ENCODE results near the gene ETNK1. TPM values are rescaled to one million over a fixed set of nuclear protein-coding genes. Genes with fewer than 3 reads are reported as not detected.

Gene ETNK1
- polyA plus RNA-seq, 1 donor, result 96.9 TPM

- WGBS (ENCODE audit: insufficient coverage, low lambda C conversion rate), result no CpG with 5 or more reads among the region's 1 CpG
- Histone ChIP-seq H3K36me3 (ENCODE audit: control insufficient read depth, insufficient read depth, low read length) (peaks cover 7% of the 10 kb centered on the region), H3K9me3 (ENCODE audit: control insufficient read depth, low read depth, low read length) (no peaks in the 10 kb centered on the region), H3K4me1 (ENCODE audit: control insufficient read depth, insufficient read depth, low read length) (no peaks in the 10 kb centered on the region), H3K4me3 (ENCODE audit: low read length) (no peak overlapping the region), H3K27ac (ENCODE audit: low read length) (no peak overlapping the region), H3K27me3 (ENCODE audit: control insufficient read depth, insufficient read depth, low read length) (no peaks in the 10 kb centered on the region)
- no peak for DNase-seq
These were observed 31.9 kb downstream of the ETNK1 start for GRCh38 chr12:22656831-22657230.

GRCh38 chr12:22657538-22657937 is 32.6 kb downstream of the ETNK1 start:
- H3K4me1 ChIP-seq (ENCODE audit: control insufficient read depth, insufficient read depth, low read length), result no peaks in the 10 kb centered on the region
- no peak overlapping the region for H3K4me3 ChIP-seq (ENCODE audit: low read length)
- DNase-seq, result no peak
- H3K36me3 ChIP-seq (ENCODE audit: control insufficient read depth, insufficient read depth, low read length), result peaks cover 9% of the 10 kb centered on the region
- no peaks in the 10 kb centered on the region for H3K27me3 ChIP-seq (ENCODE audit: control insufficient read depth, insufficient read depth, low read length)
- no peaks in the 10 kb centered on the region for H3K9me3 ChIP-seq (ENCODE audit: control insufficient read depth, low read depth, low read length)
- 100% methylated on average over 1 of the region's 1 CpG for WGBS (ENCODE audit: insufficient coverage, low lambda C conversion rate)
- H3K27ac ChIP-seq (ENCODE audit: low read length), result no peak overlapping the region

GRCh38 chr12:22658214-22658613 is 33.2 kb downstream of the ETNK1 start:
- Histone ChIP-seq H3K9me3 (ENCODE audit: control insufficient read depth, low read depth, low read length) (no peaks in the 10 kb centered on the region), H3K36me3 (ENCODE audit: control insufficient read depth, insufficient read depth, low read length) (peaks cover 9% of the 10 kb centered on the region), H3K4me1 (ENCODE audit: control insufficient read depth, insufficient read depth, low read length) (no peaks in the 10 kb centered on the region), H3K4me3 (ENCODE audit: low read length) (no peak overlapping the region), H3K27ac (ENCODE audit: low read length) (no peak overlapping the region), H3K27me3 (ENCODE audit: control insufficient read depth, insufficient read depth, low read length) (no peaks in the 10 kb centered on the region)
- no peak for DNase-seq
- WGBS (ENCODE audit: insufficient coverage, low lambda C conversion rate), result no CpG with 5 or more reads among the region's 2 CpGs

- no peaks in the 10 kb centered on the region for H3K27me3 ChIP-seq (ENCODE audit: control insufficient read depth, insufficient read depth, low read length)
- no peaks in the 10 kb centered on the region for H3K4me1 ChIP-seq (ENCODE audit: control insufficient read depth, insufficient read depth, low read length)
- no CpG with 5 or more reads among the region's 1 CpG for WGBS (ENCODE audit: insufficient coverage, low lambda C conversion rate)
- no peak for DNase-seq
- no peak overlapping the region for H3K27ac ChIP-seq (ENCODE audit: low read length)
- H3K4me3 ChIP-seq (ENCODE audit: low read length), result no peak overlapping the region
- H3K9me3 ChIP-seq (ENCODE audit: control insufficient read depth, low read depth, low read length), result no peaks in the 10 kb centered on the region
- peaks cover 18% of the 10 kb centered on the region for H3K36me3 ChIP-seq (ENCODE audit: control insufficient read depth, insufficient read depth, low read length)
These were observed 37.4 kb downstream of the ETNK1 start for GRCh38 chr12:22662356-22662755.

GRCh38 chr12:22665476-22665875 is 40.5 kb downstream of the ETNK1 start:
- Histone ChIP-seq H3K36me3 (ENCODE audit: control insufficient read depth, insufficient read depth, low read length) (peaks cover 16% of the 10 kb centered on the region), H3K9me3 (ENCODE audit: control insufficient read depth, low read depth, low read length) (no peaks in the 10 kb centered on the region), H3K27ac (ENCODE audit: low read length) (no peak overlapping the region), H3K4me3 (ENCODE audit: low read length) (no peak overlapping the region), H3K4me1 (ENCODE audit: control insufficient read depth, insufficient read depth, low read length) (no peaks in the 10 kb centered on the region), H3K27me3 (ENCODE audit: control insufficient read depth, insufficient read depth, low read length) (no peaks in the 10 kb centered on the region)
- no peak for DNase-seq

- no peak for DNase-seq
- H3K4me1 ChIP-seq (ENCODE audit: control insufficient read depth, insufficient read depth, low read length), result no peaks in the 10 kb centered on the region
- no peaks in the 10 kb centered on the region for H3K27me3 ChIP-seq (ENCODE audit: control insufficient read depth, insufficient read depth, low read length)
- H3K9me3 ChIP-seq (ENCODE audit: control insufficient read depth, low read depth, low read length), result no peaks in the 10 kb centered on the region
- H3K36me3 ChIP-seq (ENCODE audit: control insufficient read depth, insufficient read depth, low read length), result peaks cover 14% of the 10 kb centered on the region
- no peak overlapping the region for H3K27ac ChIP-seq (ENCODE audit: low read length)
- 71% methylated on average over 1 of the region's 1 CpG for WGBS (ENCODE audit: insufficient coverage, low lambda C conversion rate)
- H3K4me3 ChIP-seq (ENCODE audit: low read length), result no peak overlapping the region
These were observed 42.2 kb downstream of the ETNK1 start for GRCh38 chr12:22667122-22667521.

- Histone ChIP-seq H3K27me3 (ENCODE audit: control insufficient read depth, insufficient read depth, low read length) (no peaks in the 10 kb centered on the region), H3K4me1 (ENCODE audit: control insufficient read depth, insufficient read depth, low read length) (no peaks in the 10 kb centered on the region), H3K27ac (ENCODE audit: low read length) (no peak overlapping the region), H3K36me3 (ENCODE audit: control insufficient read depth, insufficient read depth, low read length) (peaks cover 14% of the 10 kb centered on the region), H3K4me3 (ENCODE audit: low read length) (no peak overlapping the region), H3K9me3 (ENCODE audit: control insufficient read depth, low read depth, low read length) (no peaks in the 10 kb centered on the region)
- no peak for DNase-seq
- 100% methylated on average over 3 of the region's 6 CpGs for WGBS (ENCODE audit: insufficient coverage, low lambda C conversion rate)
These were observed 43.5 kb downstream of the ETNK1 start for GRCh38 chr12:22668441-22668840.

GRCh38 chr12:22670762-22671161 is 45.8 kb downstream of the ETNK1 start:
- Histone ChIP-seq H3K9me3 (ENCODE audit: control insufficient read depth, low read depth, low read length) (no peaks in the 10 kb centered on the region), H3K27ac (ENCODE audit: low read length) (no peak overlapping the region), H3K36me3 (ENCODE audit: control insufficient read depth, insufficient read depth, low read length) (peaks cover 22% of the 10 kb centered on the region), H3K4me1 (ENCODE audit: control insufficient read depth, insufficient read depth, low read length) (no peaks in the 10 kb centered on the region), H3K27me3 (ENCODE audit: control insufficient read depth, insufficient read depth, low read length) (no peaks in the 10 kb centered on the region), H3K4me3 (ENCODE audit: low read length) (no peak overlapping the region)
- no peak for DNase-seq

- WGBS (ENCODE audit: insufficient coverage, low lambda C conversion rate), result no CpG with 5 or more reads among the region's 3 CpGs
- H3K27me3 ChIP-seq (ENCODE audit: control insufficient read depth, insufficient read depth, low read length), result no peaks in the 10 kb centered on the region
- H3K36me3 ChIP-seq (ENCODE audit: control insufficient read depth, insufficient read depth, low read length), result peaks cover 16% of the 10 kb centered on the region
- no peak overlapping the region for H3K27ac ChIP-seq (ENCODE audit: low read length)
- no peak overlapping the region for H3K4me3 ChIP-seq (ENCODE audit: low read length)
- DNase-seq, result no peak
- H3K4me1 ChIP-seq (ENCODE audit: control insufficient read depth, insufficient read depth, low read length), result no peaks in the 10 kb centered on the region
- H3K9me3 ChIP-seq (ENCODE audit: control insufficient read depth, low read depth, low read length), result no peaks in the 10 kb centered on the region
These were observed 48.0 kb downstream of the ETNK1 start for GRCh38 chr12:22672951-22673350.

GRCh38 chr12:22677781-22678574 is 53.0 kb downstream of the ETNK1 start:
- peaks cover 24% of the 10 kb centered on the region for H3K36me3 ChIP-seq (ENCODE audit: control insufficient read depth, insufficient read depth, low read length)
- H3K27ac ChIP-seq (ENCODE audit: low read length), result no peak overlapping the region
- 72% methylated on average over 5 of the region's 6 CpGs for WGBS (ENCODE audit: insufficient coverage, low lambda C conversion rate)
- no peaks in the 10 kb centered on the region for H3K27me3 ChIP-seq (ENCODE audit: control insufficient read depth, insufficient read depth, low read length)
- DNase-seq, result peak in 1 of 2 donors; percentile 33
- H3K9me3 ChIP-seq (ENCODE audit: control insufficient read depth, low read depth, low read length), result no peaks in the 10 kb centered on the region
- no peak overlapping the region for H3K4me3 ChIP-seq (ENCODE audit: low read length)
- no peaks in the 10 kb centered on the region for H3K4me1 ChIP-seq (ENCODE audit: control insufficient read depth, insufficient read depth, low read length)

GRCh38 chr12:22682663-22683062 is 57.7 kb downstream of the ETNK1 start:
- 89% methylated on average over 1 of the region's 2 CpGs for WGBS (ENCODE audit: insufficient coverage, low lambda C conversion rate)
- no peak for DNase-seq
- peaks cover 13% of the 10 kb centered on the region for H3K36me3 ChIP-seq (ENCODE audit: control insufficient read depth, insufficient read depth, low read length)
- no peak overlapping the region for H3K4me3 ChIP-seq (ENCODE audit: low read length)
- no peak overlapping the region for H3K27ac ChIP-seq (ENCODE audit: low read length)
- H3K4me1 ChIP-seq (ENCODE audit: control insufficient read depth, insufficient read depth, low read length), result no peaks in the 10 kb centered on the region
- no peaks in the 10 kb centered on the region for H3K27me3 ChIP-seq (ENCODE audit: control insufficient read depth, insufficient read depth, low read length)
- no peaks in the 10 kb centered on the region for H3K9me3 ChIP-seq (ENCODE audit: control insufficient read depth, low read depth, low read length)

Measured in large intestine (tissue), 3 donors.